Astrocyte (in vitro differentiated cells and primary cell): ENCODE data around the gene MLF2. TPM values are rescaled to one million over a fixed set of nuclear protein-coding genes. Genes with fewer than 3 reads are reported as not detected.

Experiments
- DNase-seq: peaks from one replicate; pipeline ENCODE4 v3.0.0-alpha.2; 2010; ENCODE audit warnings: low read depth
- FAIRE-seq: peaks from 2 replicates; lab custom pipeline; 2011; peaks lifted over from hg19 to GRCh38; lab: Jason Lieb, UNC
- H2AFZ ChIP-seq: 2 replicates; pipeline ENCODE4 v1.6.0; 2012; ENCODE audit warnings: low read depth, low read length, inconsistent platforms
- H3K27ac ChIP-seq: 2 replicates; pipeline ENCODE4 v1.5.1; 2011; ENCODE audit warnings: low read depth, low read length, inconsistent platforms
- H3K27me3 ChIP-seq: 2 replicates; pipeline ENCODE4 v1.6.0; 2011; ENCODE audit warnings: low read length, inconsistent platforms; ENCODE audit not compliant: insufficient read depth
- H3K36me3 ChIP-seq: 2 replicates; pipeline ENCODE4 v1.5.1; 2011; ENCODE audit warnings: low read length, inconsistent platforms; ENCODE audit not compliant: insufficient read depth
- H3K4me1 ChIP-seq: 2 replicates; pipeline ENCODE4 v1.5.1; 2011; ENCODE audit warnings: low read length, inconsistent platforms; ENCODE audit not compliant: insufficient read depth
- H3K4me2 ChIP-seq: 2 replicates; pipeline ENCODE4 v1.6.0; 2012; ENCODE audit warnings: low read length, inconsistent platforms
- H3K4me3 ChIP-seq: 2 replicates; pipeline ENCODE4 v1.5.1; 2011; ENCODE audit warnings: low read depth, mild to moderate bottlenecking, low read length, inconsistent platforms; ENCODE audit not compliant: insufficient read depth
- H3K79me2 ChIP-seq: 2 replicates; pipeline ENCODE4 v1.6.0; 2012; ENCODE audit warnings: mild to moderate bottlenecking, low read length, inconsistent platforms; ENCODE audit not compliant: insufficient read depth
- H3K9ac ChIP-seq: 2 replicates; pipeline ENCODE4 v1.6.0; 2012; ENCODE audit warnings: mild to moderate bottlenecking, low read length, inconsistent platforms
- H3K9me3 ChIP-seq: 2 replicates; pipeline ENCODE4 v1.5.1; 2012; ENCODE audit warnings: low read depth, mild to moderate bottlenecking, low read length, inconsistent platforms; ENCODE audit not compliant: insufficient read depth
- H4K20me1 ChIP-seq: 2 replicates; pipeline ENCODE4 v1.6.0; 2012; ENCODE audit warnings: low read length, inconsistent platforms; ENCODE audit not compliant: insufficient read depth
- H3K27ac Mint-ChIP-seq: one replicate; pipeline ENCODE4 v1.8.0; 2021; ENCODE audit warnings: mild to moderate bottlenecking, mixed read lengths; ENCODE audit not compliant: unreplicated experiment
- H3K27me3 Mint-ChIP-seq: one replicate; pipeline ENCODE4 v1.8.0; 2021; ENCODE audit warnings: low read depth, mixed read lengths; ENCODE audit not compliant: unreplicated experiment
- H3K36me3 Mint-ChIP-seq: one replicate; pipeline ENCODE4 v1.8.0; 2021; ENCODE audit warnings: low read depth, mixed read lengths; ENCODE audit not compliant: unreplicated experiment
- H3K4me1 Mint-ChIP-seq: one replicate; pipeline ENCODE4 v1.8.0; 2021; ENCODE audit warnings: low read depth, mixed read lengths; ENCODE audit not compliant: unreplicated experiment
- H3K4me3 Mint-ChIP-seq: one replicate; pipeline ENCODE4 v1.8.0; 2021; ENCODE audit warnings: mild to moderate bottlenecking, moderate library complexity, mixed read lengths; ENCODE audit not compliant: unreplicated experiment
- H3K9me3 Mint-ChIP-seq: one replicate; pipeline ENCODE4 v1.8.0; 2021; ENCODE audit warnings: mild to moderate bottlenecking, mixed read lengths; ENCODE audit not compliant: unreplicated experiment
- EZH2 ChIP-seq: IDR thresholded peaks from 2 replicates; pipeline ENCODE4 v1.6.1; 2012; ENCODE audit warnings: mild to moderate bottlenecking, low read length, inconsistent platforms; ENCODE audit not compliant: insufficient read depth
- total RNA-seq: library from RNA; stranded (reverse); gene quantifications from 2 replicates; pipeline ENCODE4 v1.2.1, GENCODE V29; 2021
- TF ChIP-seq, protein P1 (sequence below): IDR thresholded peaks from 2 replicates; pipeline ENCODE4 v1.5.1; 2011; ENCODE audit warnings: low read depth, mild to moderate bottlenecking, inconsistent platforms, low read length, moderate library complexity; ENCODE audit not compliant: insufficient read depth

MLF2 gene
- total RNA-seq, 1 donor from 2014 or later: 316 TPM

DNA sequence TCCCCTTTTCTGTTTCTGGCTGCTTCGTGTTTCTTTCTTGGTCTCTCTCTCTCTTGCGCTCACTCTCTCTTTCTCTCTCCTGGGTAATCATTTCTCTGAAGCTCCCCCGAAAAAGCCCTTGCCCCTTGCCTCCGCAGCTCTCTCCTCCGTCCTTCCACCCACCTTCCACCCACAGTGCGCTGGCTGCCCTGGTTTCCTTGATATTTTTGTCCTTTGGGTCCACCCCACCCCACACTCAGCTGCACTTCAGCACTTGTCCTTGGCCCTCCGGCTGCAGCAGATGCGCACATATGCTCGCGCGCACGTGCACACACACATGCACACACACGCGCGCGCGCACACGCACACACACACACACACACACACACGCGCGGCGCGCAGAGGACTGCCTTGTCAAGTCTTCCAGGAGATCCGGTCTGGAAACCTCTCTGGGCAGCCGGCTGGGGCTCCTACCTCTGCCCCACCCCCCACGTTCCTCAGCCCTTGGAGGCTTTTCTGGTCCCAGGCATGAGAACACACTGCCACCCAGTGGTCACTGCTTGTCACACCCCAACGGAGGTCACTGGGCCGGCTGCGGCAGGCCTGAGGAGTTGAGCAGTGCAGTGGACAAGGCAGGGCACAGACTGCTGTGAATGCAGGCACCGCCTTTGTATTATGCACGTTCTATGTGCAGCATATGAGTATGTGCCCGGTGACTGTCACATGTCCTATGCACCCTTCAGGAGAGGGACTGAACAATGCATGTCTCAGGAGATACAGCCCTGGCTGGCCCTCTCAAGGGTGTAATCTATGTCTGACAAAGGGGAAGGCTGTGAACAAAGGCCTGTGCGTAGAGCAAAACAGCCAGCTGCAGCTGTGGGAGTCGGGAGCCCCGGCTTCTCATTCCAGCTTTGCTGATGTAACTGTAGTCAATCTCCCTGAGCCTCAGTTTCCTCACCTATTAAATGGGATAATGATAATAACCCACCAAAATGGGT is 25.9 kb upstream of the MLF2 start:
- peak; percentile 13 for FAIRE-seq
- Mint-ChIP-seq H3K36me3 (peaks cover 16% of the 10 kb centered on the region), H3K4me3 (peak overlapping the region; percentile 77), H3K27me3 (peaks cover 41% of the 10 kb centered on the region), H3K27ac (peak overlapping the region; percentile 69), H3K9me3 (peaks cover 4% of the 10 kb centered on the region), H3K4me1 (peaks cover 9% of the 10 kb centered on the region)
- peak overlapping the region; percentile 45 for H3K4me3 ChIP-seq
- TF ChIP-seq EZH2: no peak
- TF ChIP-seq, protein P1, sequence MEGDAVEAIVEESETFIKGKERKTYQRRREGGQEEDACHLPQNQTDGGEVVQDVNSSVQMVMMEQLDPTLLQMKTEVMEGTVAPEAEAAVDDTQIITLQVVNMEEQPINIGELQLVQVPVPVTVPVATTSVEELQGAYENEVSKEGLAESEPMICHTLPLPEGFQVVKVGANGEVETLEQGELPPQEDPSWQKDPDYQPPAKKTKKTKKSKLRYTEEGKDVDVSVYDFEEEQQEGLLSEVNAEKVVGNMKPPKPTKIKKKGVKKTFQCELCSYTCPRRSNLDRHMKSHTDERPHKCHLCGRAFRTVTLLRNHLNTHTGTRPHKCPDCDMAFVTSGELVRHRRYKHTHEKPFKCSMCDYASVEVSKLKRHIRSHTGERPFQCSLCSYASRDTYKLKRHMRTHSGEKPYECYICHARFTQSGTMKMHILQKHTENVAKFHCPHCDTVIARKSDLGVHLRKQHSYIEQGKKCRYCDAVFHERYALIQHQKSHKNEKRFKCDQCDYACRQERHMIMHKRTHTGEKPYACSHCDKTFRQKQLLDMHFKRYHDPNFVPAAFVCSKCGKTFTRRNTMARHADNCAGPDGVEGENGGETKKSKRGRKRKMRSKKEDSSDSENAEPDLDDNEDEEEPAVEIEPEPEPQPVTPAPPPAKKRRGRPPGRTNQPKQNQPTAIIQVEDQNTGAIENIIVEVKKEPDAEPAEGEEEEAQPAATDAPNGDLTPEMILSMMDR: peak; percentile 81
- peak overlapping the region; percentile 91 for H3K4me2 ChIP-seq
- H3K27me3 ChIP-seq: no peaks in the 10 kb centered on the region
- H2AFZ ChIP-seq: peak overlapping the region; percentile 66
- peak overlapping the region; percentile 61 for H3K9ac ChIP-seq
- H3K9me3 ChIP-seq: no peaks in the 10 kb centered on the region
- peaks cover 6% of the 10 kb centered on the region for H3K4me1 ChIP-seq
- no peaks in the 10 kb centered on the region for H4K20me1 ChIP-seq
- no peak overlapping the region for H3K27ac ChIP-seq
- peak; percentile 82 for DNase-seq
- H3K79me2 ChIP-seq: no peaks in the 10 kb centered on the region
- H3K36me3 ChIP-seq: peaks cover 4% of the 10 kb centered on the region

DNA sequence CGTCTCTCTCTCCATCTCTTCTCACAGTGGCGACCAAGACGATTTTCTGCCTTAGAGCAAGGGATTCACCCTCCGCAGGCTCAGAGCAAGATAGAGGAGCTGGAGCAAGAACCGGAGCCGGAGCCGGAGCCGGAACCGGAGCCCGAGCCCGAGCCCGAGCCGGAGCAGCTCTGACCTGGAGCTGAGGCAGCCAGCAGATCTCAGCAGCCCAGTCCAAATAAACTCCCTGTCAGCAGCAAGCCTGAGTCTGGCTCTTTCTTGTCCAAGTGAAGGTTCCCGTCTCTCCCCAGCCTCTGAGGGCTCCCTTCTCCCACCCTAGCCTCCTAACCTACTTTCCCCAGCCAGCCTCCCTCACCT is 25.3 kb upstream of the MLF2 start:
- Histone ChIP-seq H3K27me3 (no peaks in the 10 kb centered on the region), H4K20me1 (no peaks in the 10 kb centered on the region), H3K4me2 (peak overlapping the region; percentile 91), H2AFZ (peak overlapping the region; percentile 66), H3K9me3 (no peaks in the 10 kb centered on the region), H3K9ac (peak overlapping the region; percentile 61), H3K4me3 (peak overlapping the region; percentile 45), H3K27ac (no peak overlapping the region), H3K79me2 (no peaks in the 10 kb centered on the region), H3K4me1 (peaks cover 6% of the 10 kb centered on the region), H3K36me3 (peaks cover 4% of the 10 kb centered on the region)
- Mint-ChIP-seq H3K4me1 (peaks cover 9% of the 10 kb centered on the region), H3K36me3 (peaks cover 18% of the 10 kb centered on the region), H3K27ac (no peak overlapping the region), H3K9me3 (peaks cover 2% of the 10 kb centered on the region), H3K4me3 (peak overlapping the region; percentile 77), H3K27me3 (peaks cover 40% of the 10 kb centered on the region)
- FAIRE-seq (no peak), DNase-seq (no peak)
- no peak for TF ChIP-seq EZH2
- TF ChIP-seq, protein P1: no peak

DNA sequence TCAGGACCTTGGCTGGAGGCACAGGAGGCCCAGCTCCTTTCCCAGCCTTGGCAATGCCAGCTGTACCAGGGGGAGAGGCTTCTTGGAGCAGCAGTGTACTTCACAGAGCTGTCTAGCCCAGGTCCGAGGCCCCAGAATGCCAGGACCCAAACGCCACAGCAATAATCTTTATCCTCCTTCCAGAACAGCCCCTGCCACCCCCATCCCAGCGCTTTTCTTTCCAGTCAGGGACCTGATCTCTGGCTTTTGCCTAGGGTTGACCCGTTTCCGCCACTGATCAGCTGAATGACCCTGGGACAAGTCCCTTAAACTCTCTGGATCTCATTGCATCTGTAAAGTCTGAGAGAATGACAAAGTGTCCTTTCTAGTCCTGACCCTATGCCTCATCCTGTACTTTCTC is 24.4 kb upstream of the MLF2 start:
- H3K4me2 ChIP-seq: no peak overlapping the region

More for the DNA sequence above, 24.4 kb upstream of the MLF2 start:
- Histone ChIP-seq H3K27me3 (no peaks in the 10 kb centered on the region), H2AFZ (no peak overlapping the region), H3K36me3 (peaks cover 4% of the 10 kb centered on the region), H4K20me1 (no peaks in the 10 kb centered on the region), H3K4me3 (no peak overlapping the region), H3K9ac (no peak overlapping the region), H3K9me3 (no peaks in the 10 kb centered on the region), H3K4me1 (peaks cover 6% of the 10 kb centered on the region), H3K27ac (no peak overlapping the region), H3K79me2 (no peaks in the 10 kb centered on the region)
- peaks cover 18% of the 10 kb centered on the region for H3K36me3 Mint-ChIP-seq
- H3K4me3 Mint-ChIP-seq: no peak overlapping the region
- H3K4me1 Mint-ChIP-seq: peaks cover 9% of the 10 kb centered on the region
- H3K27me3 Mint-ChIP-seq: peaks cover 39% of the 10 kb centered on the region
- TF ChIP-seq, protein P1: no peak
- TF ChIP-seq EZH2: no peak
- peaks cover 2% of the 10 kb centered on the region for H3K9me3 Mint-ChIP-seq
- H3K27ac Mint-ChIP-seq: no peak overlapping the region
- DNase-seq (no peak), FAIRE-seq (no peak)
